K562 (cell line): Measurements from ENCODE around the gene PLA2G15. TPM values are rescaled to one million over a fixed set of nuclear protein-coding genes. Genes with fewer than 3 reads are reported as not detected.
A peak's percentile ranks its signal among the peaks of the same experiment; 100 is the strongest.

ENCODE experiments used
- ATAC-seq: fragments of 200-7000 bp; cut with Tn5 transposase; 3 replicates; pipeline ENCODE4 v1.9.1; 2020; ENCODE audit warnings: moderate library complexity
- BruUV-seq: library from RNA; stranded (reverse); fragments of 400-500 nt; replicated peaks from 2 replicates; lab custom pipeline; 2021; lab: Mats Ljungman, UMichigan
- CTCF ChIA-PET: fragments of 300-600 bp; formaldehyde crosslinking; extraction: SDS; loops from one replicate; lab custom pipeline; 2021; ENCODE audit warnings: low intra/inter-chr PET ratio; lab: Yijun Ruan, JAX
- POLR2A ChIA-PET: fragments of 300-600, 350-650 bp; sonication (Branson Sonifier 250); formaldehyde crosslinking; extraction: SDS; loops from one replicate; lab custom pipeline; 2021; ENCODE audit warnings: antibody characterized with exemption, inconsistent platforms; lab: Yijun Ruan, JAX
- DNase-seq, 4 experiments: peaks; one replicate each; pipeline versions ENCODE4 v3.0.0 to v3.0.0-alpha.2; 2011 to 2018; ENCODE audit warnings: low spot score in 3 of 4, mixed read lengths in 3 of 4; ENCODE audit errors: extremely low read depth in 1 of 4
- FAIRE-seq: peaks from 2 replicates; lab custom pipeline; 2011; peaks lifted over from hg19 to GRCh38; lab: Jason Lieb, UNC
- H2AFZ ChIP-seq: 2 replicates; pipeline ENCODE4 v1.6.0; 2011; ENCODE audit warnings: low read depth, low read length, control low read depth, inconsistent platforms
- H3K27ac ChIP-seq: fragments of 200-600 bp; 3 replicates; pipeline ENCODE4 v1.8.0; 2011; ENCODE audit warnings: low read depth, mild to moderate bottlenecking, control low read depth, inconsistent platforms, low read length, moderate library complexity, mixed read lengths; ENCODE audit errors: extremely low read depth
- H3K27me3 ChIP-seq, 2 experiments: fragments of 300-600 bp in 1 of 2; 2 replicates in 1 of 2; 3 replicates in 1 of 2; pipeline versions ENCODE4 v1.6.0 to v1.8.0; 2011; ENCODE audit warnings: inconsistent platforms in 2 of 2, low read length in 2 of 2, mild to moderate bottlenecking in 1 of 2, mixed read lengths in 1 of 2, moderate library complexity in 1 of 2; ENCODE audit not compliant: control insufficient read depth in 2 of 2, insufficient read depth in 2 of 2
- H3K36me3 ChIP-seq: fragments of 300-600 bp; 3 replicates; pipeline ENCODE4 v1.8.0; 2011; ENCODE audit warnings: mild to moderate bottlenecking, low read length, inconsistent platforms; ENCODE audit not compliant: control insufficient read depth, insufficient read depth
- H3K4me1 ChIP-seq, 2 experiments: fragments of 200-600 bp in 1 of 2; replicated peaks in 1 of 2; 2 replicates in 1 of 2; 3 replicates in 1 of 2; pipeline versions ENCODE4 v1.5.1 to v1.8.0; 2011; ENCODE audit warnings: inconsistent platforms in 2 of 2, low read length in 2 of 2, mild to moderate bottlenecking in 1 of 2, mixed read lengths in 1 of 2, moderate library complexity in 1 of 2; ENCODE audit not compliant: control insufficient read depth in 2 of 2, insufficient read depth in 2 of 2
- H3K4me2 ChIP-seq: 2 replicates; pipeline ENCODE4 v1.6.1; 2011; ENCODE audit warnings: low read length, control low read depth, inconsistent platforms, mixed read lengths; ENCODE audit not compliant: insufficient read depth
- H3K4me3 ChIP-seq: fragments of 200-600 bp; sonication (generic), shearing (Covaris generic); 2 replicates; pipeline ENCODE4 v1.5.1; 2016; ENCODE audit warnings: control low read depth, inconsistent platforms
- H3K79me2 ChIP-seq: fragments of 200-600 bp; 3 replicates; pipeline ENCODE4 v1.8.0; 2011; ENCODE audit warnings: low read length, inconsistent platforms; ENCODE audit not compliant: control insufficient read depth, insufficient read depth
- H3K9ac ChIP-seq, 2 experiments: 2 replicates each; pipeline versions ENCODE4 v1.6.0 to v1.6.1; 2011; ENCODE audit warnings: low read depth in 2 of 2, low read length in 2 of 2, control low read depth in 1 of 2, inconsistent platforms in 1 of 2, mild to moderate bottlenecking in 1 of 2, mixed read lengths in 1 of 2; ENCODE audit not compliant: insufficient read depth in 1 of 2
- H3K9me1 ChIP-seq: one replicate; pipeline ENCODE4 v1.6.0; 2011; ENCODE audit warnings: inconsistent platforms, mild to moderate bottlenecking, low read length, moderate library complexity; ENCODE audit not compliant: control insufficient read depth, insufficient read depth
- H3K9me3 ChIP-seq: replicated peaks from 2 replicates; pipeline ENCODE4 v1.5.1; 2011; ENCODE audit warnings: low read depth, low read length, inconsistent platforms; ENCODE audit not compliant: control insufficient read depth, insufficient read depth
- H4K20me1 ChIP-seq: replicated peaks from 2 replicates; pipeline ENCODE4 v1.6.1; 2011; ENCODE audit warnings: low read length, inconsistent platforms, mixed read lengths; ENCODE audit not compliant: control insufficient read depth, insufficient read depth
- GABPB1 ChIP-seq: sonication (generic); formaldehyde crosslinking; IDR thresholded peaks from 2 replicates; pipeline ENCODE4 v1.8.0; 2022; ENCODE audit warnings: mild to moderate bottlenecking, missing genetic modification reagents
- MAFK ChIP-seq: IDR thresholded peaks from 2 replicates; pipeline ENCODE4 v1.6.1; 2011; ENCODE audit warnings: low read length, improper control_type of control experiment
- UBTF ChIP-seq, 2 experiments: IDR thresholded peaks; 2 replicates each; pipeline ENCODE4 v1.6.1; 2012; ENCODE audit warnings: improper control_type of control experiment in 2 of 2, low read depth in 2 of 2, low read length in 2 of 2, borderline replicate concordance in 1 of 2
- ZBTB40 ChIP-seq, 2 experiments: fragments of 450-650 bp in 1 of 2; sonication (generic) in 1 of 2; formaldehyde crosslinking in 1 of 2; IDR thresholded peaks; 2 replicates each; pipeline versions ENCODE4 v1.7.1 to v1.9.0; 2016 to 2022; ENCODE audit warnings: inconsistent platforms in 1 of 2, mild to moderate bottlenecking in 1 of 2, missing genetic modification reagents in 1 of 2
- WGBS: fragments of 100-300 bp; shearing (Covaris generic); methylation state at CpG from one replicate; pipeline ENCODE4 v1.1.6; 2016; ENCODE audit warnings: low coverage, mixed read lengths; ENCODE audit not compliant: insufficient coverage; ENCODE audit errors: missing lambda C conversion rate; 5-methylcytosine and 5-hydroxymethylcytosine counted together
- in situ Hi-C: fragments of 300-500 bp; cut with MboI; formaldehyde crosslinking; loops from 4 replicates; pipeline ENCODE4 v1.15.0; 2018; ENCODE audit warnings: inconsistent platforms, mixed read lengths
- intact Hi-C: fragments of 100-400 bp; cut with micrococcal nuclease; formaldehyde crosslinking; loops from 2 replicates; pipeline ENCODE4 v1.14.2; 2022
- polyA plus RNA-seq, 8 experiments: library from polyadenylated mRNA; depleted of rRNA in 4 of 8; stranded (reverse) in 5 of 8; unstranded in 3 of 8; fragments of >200 nt; fragmentation: Nextera tagmentation in 2 of 8; fragmentation: Illumina TruSeq in 1 of 8; extraction: Ambion mirVana in 2 of 8; extraction: Trizol in 1 of 8; gene quantifications; 2 replicates each; pipeline versions ENCODE4 v1.2.1 to v1.2.3, GENCODE V29; 2011 to 2014; ENCODE audit warnings: inconsistent platforms in 1 of 8, missing spikeins in 1 of 8
- total RNA-seq, 7 experiments: library from RNA; depleted of rRNA in 6 of 7; stranded (reverse); fragments of >200 nt in 6 of 7; fragmentation: Illumina TruSeq in 2 of 7; extraction: Trizol in 2 of 7; gene quantifications; 2 replicates each; pipeline versions ENCODE4 v1.2.1 to v1.2.3, GENCODE V29; 2011 to 2021; ENCODE audit warnings: low replicate concordance in 1 of 7

Gene PLA2G15
- total and polyA plus RNA-seq, 9 of the 15 experiments (the other 6 are each of a cell fraction or from before 2014, with no cell fraction given) = 0.42 to 8.6 (median 4.8) TPM

GRCh38 chr16:68310437-68310773 is 65.2 kb downstream of the PLA2G15 start:
- Histone ChIP-seq H3K4me1 (peaks cover 14 to 28% of the 10 kb centered on the region in 2 experiments; a peak in 4 of 5 replicates), H3K79me2 (peaks cover 76% of the 10 kb centered on the region), H3K27ac (peak overlapping the region; percentile 79), H3K9me3 (no peaks in the 10 kb centered on the region), H3K36me3 (peaks cover 70% of the 10 kb centered on the region), H3K9me1 (no peaks in the 10 kb centered on the region), H3K4me3 (peak overlapping the region; percentile 81), H3K9ac (peak overlapping the region; percentile 78 to 94), H3K27me3 (no peaks in the 10 kb centered on the region), H3K4me2 (peak overlapping the region; percentile 94), H4K20me1 (no peaks in the 10 kb centered on the region), H2AFZ (peak overlapping the region; percentile 83)
- TSS peak; percentile 74 for BruUV-seq
- ChIA-PET POLR2A (interaction anchor here (0.5 to 1.7 kb wide), 18 partner anchors 9 to 805 kb away, joined by 3 to 17 read pairs (median 4); partner anchors contain the start of gene SLC7A6), CTCF (no interaction called here)
- in situ Hi-C loops = loop anchor here (10.0 kb wide), 1 partner anchor 316 kb away; the partner anchor contains the start of gene DPEP2
- 0% methylated on average over 28 of the region's 29 CpGs for WGBS
- DNase-seq = peak in 2 of 4 experiments; percentile 68 to 74
- intact Hi-C loops = no loop called here
- FAIRE-seq = no peak
- peak; percentile 58 for ATAC-seq
- TF ChIP-seq MAFK = no peak
- no peak for TF ChIP-seq GABPB1 (CRISPR knock-in tag)
- TF ChIP-seq UBTF (IDR thresholded peaks at IDR 0.05; ENCODE audit: borderline replicate concordance in 1 of 2, low read depth in 2 of 2, low read length in 2 of 2) = no peak
- TF ChIP-seq ZBTB40 (IDR thresholded peaks at IDR 0.05) = 0 out of 2 replicates have a peak, but pooled peaks have one; percentile 43
- no peak for TF ChIP-seq ZBTB40 (CRISPR knock-in tag; IDR thresholded peaks at IDR 0.05)
